Activated T-cell treated with anti-CD3 and anti-CD28 coated beads, Interleukin-2, amount 50 U/mL, for 1 hour (primary cell): ENCODE data around the gene RALGAPA1.

Experiments used
- DNase-seq: peaks from one replicate; pipeline ENCODE4 v3.0.0-alpha.2; 2020

Gene RALGAPA1

DNA sequence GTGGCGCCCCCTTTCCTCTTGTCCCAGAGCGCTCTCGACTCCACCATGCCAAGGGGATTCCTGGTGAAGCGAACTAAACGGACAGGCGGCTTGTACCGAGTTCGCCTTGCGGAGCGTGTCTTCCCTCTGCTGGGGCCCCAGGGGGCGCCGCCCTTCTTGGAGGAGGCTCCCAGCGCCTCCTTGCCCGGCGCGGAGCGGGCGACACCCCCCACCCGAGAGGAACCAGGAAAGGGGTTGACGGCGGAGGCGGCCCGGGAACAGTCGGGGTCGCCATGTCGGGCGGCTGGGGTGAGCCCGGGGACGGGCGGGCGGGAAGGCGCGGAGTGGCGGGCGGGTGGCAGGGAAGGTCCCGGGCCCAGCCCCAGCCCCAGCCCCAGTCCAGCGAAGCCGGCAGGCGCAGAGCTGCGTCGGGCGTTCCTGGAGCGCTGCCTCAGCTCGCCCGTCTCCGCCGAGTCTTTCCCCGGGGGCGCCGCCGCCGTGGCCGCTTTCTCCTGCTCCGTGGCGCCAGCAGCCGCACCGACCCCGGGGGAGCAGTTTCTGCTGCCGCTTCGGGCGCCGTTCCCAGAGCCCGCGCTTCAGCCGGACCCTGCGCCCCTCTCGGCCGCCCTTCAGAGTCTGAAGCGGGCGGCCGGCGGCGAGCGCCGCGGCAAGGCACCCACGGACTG is 274.8 kb downstream of the RALGAPA1 start:
- DNase-seq: peak; percentile 45

DNA sequence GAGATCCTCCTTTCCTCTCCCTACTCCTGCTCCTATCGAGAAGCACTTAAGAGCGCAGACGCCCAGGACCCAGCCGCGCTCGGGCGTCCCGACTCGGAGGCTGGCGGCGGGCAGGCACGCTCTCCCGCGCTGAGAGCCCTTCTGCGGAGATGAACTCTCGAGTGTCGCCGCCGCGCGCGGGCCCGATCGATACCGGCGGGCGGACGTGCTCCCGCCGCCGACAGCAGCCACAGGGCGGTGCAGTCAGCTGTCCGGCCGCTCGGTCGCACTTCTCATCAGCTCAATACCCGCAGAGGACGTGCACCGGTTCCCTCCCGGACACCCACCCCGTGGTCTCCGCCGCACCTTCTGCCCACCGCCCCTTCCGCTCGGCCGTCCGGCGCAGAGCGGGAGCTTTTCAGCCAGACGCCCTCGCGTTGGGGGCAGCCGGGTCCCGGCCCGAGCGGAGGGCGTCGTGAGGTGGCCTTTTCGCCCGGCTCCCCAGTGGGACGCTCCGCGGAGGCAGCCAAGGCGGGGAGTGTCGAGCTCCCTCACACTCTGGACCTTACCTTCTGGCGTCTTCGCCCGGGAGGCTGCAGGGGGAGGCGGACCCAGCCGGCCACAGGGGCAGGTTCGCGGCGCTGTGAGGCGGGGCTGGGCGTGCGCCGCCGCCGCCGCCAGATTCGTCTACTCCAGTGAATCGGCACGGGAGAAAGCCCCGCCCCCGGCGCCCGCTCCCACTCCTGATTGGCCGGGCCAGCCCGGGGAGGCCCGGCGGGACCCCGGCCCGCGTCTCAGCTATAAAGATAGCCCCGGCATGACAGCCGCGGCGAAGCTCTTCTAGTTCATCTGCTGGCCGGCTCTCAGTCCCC is 275.5 kb downstream of the RALGAPA1 start, which contains the start of gene INSM2:
Gene INSM2 (plus strand): TSS at position 808 of the 851 bp plus-strand sequence. CDS start 89 bp downstream, outside the sequence.
- peak; percentile 63 for DNase-seq

DNA sequence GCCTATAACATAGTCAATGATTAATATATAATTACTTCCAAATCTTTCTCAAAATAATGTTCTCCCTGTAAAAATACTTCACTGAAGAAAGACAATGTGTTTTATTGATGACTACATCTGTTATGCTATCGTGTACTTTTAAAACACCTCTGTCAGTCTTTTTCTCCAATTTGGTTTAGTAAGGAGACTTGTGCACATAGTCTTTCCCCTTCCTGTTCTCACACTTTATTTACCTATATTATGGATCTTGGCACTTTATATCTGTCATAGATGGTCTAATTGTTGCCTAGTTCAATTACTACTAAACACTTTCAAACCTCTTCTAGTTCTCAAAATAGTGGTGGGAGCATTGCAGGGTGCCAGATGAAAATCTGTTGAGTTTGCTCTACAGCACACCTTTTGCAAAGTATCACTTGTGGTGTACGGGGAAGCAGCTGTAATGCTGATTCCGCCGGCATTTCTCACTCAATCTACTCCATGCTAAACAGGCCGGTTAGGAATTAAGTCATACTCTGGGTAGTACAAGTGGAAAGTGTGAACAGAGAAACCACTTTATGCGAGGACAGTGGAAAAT is 276.2 kb downstream of the RALGAPA1 start:
- no peak for DNase-seq

DNA sequence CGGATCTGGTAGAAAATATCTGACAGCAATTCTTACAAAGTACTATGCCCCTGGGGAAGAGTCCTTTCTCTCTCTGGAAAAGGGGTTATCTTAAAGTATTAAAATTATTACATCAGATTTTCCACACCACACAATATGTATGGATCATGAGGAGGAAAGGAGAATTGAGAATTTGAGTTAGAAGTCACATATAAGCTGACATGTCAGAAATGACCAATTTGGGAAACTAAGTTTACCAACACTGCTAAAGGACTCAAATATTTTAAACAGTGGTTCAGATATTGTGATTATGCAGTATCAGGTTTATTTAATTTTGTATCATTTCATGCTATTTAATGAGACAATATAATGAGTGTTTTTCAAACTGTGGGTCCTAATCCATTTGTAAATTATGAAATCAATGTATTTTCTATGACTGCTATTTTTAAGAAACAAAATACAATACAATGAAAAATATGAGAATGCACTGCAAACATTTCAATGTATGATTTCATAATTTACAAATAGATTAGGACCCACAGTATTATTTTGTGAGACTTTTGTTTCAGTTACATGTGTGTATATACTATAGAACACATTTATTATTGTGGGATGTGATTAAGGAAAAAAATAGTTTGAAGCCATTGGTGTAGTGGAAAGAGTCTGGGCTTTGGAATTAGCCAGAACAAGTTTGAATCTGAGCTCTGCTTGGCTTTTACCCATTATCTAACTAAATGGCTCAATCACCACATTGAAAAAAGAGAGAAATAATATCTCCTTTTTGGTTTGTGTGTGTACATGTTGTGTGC is 276.9 kb downstream of the RALGAPA1 start:
- DNase-seq: no peak

DNA sequence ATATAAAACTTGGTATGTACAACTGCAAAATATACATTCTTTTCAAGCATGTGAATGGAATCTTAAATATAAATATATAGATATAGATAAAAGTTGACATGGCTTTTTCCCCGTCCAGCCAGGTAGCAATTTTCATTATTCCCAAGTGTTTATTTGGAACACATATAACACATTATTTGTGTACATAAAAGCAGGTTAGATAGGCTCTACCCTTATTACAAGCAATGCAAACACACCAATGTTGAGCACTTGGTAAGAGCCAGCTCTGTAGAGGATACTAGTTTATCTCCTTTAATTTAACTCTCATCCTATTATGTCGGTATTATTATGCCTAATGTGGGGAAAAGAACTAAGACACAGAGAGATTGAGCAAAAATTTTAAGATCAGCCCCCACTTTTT is 282.1 kb downstream of the RALGAPA1 start:
- DNase-seq: no peak

DNA sequence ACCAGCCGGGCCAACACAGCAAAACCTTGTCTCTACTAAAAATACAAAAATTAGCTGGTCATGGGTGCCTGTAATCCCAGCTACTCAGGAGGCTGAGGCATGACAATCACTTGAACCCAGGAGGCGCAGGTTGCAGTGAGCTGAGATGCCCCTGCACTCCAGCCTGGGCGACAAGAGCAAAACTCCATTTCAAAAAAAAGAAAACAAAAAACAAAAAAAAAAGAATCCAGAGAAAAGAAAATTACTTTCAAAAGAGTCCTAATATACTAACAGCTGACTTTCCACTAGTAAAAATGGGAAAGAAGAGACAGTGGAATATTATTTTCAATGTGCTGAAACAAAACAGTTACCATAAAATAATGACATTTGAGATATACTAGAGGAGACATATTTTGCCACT is 283.4 kb downstream of the RALGAPA1 start:
- no peak for DNase-seq

DNA sequence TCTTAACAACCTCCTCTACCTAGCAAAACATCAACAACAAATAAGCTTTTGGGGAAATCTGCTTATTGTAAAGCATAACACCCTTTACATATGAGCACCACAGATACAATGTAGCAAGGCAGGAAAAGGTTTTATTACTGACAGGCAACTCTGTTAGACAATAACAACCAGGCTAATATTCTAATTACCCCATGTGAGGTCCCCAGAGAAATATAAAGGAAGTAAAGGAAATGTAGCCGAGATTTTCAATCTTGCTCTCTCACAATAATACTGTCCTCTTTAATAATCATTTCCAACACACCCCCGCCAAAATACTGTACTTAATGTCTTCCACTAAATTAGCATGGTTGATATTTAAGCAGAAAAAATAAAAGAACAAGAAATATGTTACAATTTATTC is 289.1 kb downstream of the RALGAPA1 start:
- no peak for DNase-seq

DNA sequence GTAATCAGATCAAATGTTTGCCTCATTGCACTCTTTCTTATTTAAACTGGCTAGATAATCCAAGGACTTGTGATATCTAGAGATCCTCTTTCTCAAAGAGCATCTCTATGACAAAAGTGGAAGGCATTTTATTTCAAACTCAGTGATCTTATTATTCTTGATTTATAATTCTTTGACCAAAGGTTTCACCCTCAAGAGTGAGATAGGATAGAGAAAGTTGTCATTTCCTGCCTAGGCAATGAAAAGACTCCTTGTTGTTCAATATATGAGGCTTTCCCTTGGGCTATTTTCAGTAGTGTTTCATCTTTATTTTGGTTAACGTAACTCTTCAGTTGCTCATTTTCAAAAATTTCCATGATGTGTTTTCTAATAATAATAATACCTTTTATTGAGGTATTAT is 293.2 kb downstream of the RALGAPA1 start:
- DNase-seq: no peak

DNA sequence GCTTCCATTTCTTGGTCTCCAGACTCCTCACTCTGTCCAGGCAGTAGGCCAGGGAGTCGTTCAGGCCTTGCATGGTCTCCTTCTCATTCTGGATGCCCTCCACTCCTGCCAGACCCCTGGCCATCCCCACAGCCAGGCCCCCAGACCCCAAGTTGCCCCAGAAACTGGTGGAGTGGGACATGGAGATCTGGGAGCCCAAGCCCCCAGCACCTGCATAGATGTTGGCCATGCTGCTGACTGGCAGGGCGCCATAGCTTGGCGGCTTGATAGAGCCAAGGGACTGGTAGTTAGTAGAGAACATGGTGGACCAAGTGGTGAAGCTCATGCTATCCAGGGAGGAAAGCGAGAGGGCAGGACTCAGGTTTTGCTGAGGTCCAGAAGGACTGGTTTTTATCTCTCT is 296.3 kb downstream of the RALGAPA1 start:
- DNase-seq: no peak

DNA sequence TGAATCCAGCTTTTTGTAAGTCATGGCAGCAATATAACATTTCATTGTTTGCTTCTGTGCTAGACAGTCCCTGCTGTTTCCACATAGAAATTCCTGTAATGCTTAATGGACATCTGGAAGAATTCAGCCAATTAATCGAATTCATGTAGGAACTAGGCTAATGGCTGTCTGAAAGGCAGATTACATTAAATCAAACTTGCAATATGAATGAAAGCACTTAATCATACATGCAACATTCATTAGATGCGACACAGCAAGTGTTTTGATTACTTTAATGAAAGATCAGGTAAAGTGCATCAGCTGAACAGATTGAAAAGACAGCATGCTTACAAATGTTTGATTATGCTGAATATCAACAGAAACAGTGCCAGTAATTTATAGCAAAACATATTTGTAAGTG is 299.2 kb downstream of the RALGAPA1 start:
- no peak for DNase-seq

DNA sequence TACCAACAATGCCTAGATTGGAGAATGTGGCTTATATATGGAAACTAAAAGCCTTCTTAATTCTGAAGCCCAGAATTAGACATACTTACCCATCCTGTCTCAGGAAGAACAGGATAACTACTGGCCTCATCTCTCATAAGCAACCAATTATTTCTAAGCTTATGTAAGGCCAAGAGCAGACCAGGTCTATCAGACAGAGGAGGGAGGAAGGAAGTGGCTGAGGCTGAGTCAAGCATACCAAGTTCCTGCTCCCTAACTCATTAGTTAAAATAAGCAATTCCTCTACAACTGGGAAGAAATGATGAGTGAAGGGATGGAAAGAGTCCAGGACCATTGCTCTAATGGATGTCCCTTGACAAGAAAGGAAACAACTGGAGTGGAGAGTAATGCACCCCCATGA is 302.2 kb downstream of the RALGAPA1 start:
- no peak for DNase-seq

DNA sequence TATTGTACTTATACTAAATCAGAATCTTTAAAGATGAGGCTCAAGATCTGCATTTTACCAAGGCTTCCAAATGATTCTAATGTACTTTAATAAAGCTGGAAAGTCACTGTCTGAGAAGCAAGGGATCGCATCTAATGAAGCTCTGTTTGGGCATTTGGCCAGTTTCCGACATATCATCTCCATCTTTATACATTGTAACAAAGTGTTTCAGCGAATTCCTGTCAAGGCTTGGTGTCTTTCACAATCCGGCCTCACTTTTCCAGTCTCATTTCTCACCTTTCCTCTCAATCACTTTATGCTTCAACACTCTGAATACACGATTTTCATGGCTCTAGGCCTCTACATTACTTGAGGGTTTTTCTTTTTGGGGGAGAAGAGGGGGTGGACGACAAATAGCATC is 302.6 kb downstream of the RALGAPA1 start:
- DNase-seq: no peak

DNA sequence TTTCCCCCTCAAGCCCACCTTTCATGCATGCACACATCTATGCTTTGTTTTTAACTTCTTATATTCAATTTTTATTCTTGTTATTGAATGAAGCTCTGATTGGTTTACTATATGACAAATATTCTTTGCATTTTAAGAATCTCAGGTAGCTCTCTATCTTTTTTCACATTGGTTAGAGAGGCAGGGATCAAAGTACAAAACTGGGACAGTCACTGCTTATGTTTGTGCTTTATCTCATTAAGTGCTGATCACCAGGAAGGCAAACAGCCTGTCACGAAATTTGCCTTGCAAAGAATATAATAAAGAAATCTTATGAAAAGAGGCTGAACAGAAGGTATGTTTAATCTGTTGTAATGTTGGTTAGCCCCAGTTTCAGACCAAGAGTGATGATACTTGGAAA is 304.8 kb downstream of the RALGAPA1 start:
- DNase-seq: no peak

DNA sequence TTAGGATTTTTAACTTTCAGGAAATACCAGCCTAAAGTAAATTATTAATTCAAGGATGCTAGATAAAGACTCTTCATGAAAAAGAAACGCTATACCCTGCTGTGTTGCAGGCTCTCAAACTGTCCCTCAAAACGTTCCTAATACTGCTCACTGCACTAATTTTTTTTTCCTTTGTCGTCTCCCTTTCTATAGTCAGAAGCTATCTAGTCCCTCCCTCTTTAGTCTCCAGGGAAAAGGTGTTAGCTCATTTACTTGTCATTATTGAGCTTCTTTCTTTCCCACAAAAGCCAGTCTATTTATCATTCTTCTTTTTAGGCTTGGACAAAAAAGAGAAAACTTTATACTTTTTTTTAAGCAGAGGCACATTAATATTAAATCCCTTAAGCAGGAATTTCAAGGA is 305.4 kb downstream of the RALGAPA1 start:
- DNase-seq: no peak

DNA sequence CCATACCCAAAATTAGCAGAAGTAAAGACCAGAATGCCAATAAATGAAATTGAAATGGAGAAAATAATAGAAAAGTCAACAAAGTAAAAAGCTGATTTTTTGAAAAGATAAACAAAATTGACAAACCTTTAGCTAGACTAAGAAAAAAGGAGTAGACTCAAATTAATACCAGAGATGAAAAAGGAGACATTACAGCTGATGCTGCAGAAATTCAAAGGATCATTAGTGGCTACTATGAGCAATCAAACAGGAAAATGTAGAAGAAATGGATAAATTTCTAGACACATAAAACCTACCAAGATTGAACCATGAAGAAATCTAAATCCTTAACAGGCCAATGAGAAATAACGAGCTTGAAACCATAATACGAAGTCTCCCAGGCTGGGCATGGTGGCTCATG is 309.9 kb downstream of the RALGAPA1 start:
- DNase-seq: no peak

DNA sequence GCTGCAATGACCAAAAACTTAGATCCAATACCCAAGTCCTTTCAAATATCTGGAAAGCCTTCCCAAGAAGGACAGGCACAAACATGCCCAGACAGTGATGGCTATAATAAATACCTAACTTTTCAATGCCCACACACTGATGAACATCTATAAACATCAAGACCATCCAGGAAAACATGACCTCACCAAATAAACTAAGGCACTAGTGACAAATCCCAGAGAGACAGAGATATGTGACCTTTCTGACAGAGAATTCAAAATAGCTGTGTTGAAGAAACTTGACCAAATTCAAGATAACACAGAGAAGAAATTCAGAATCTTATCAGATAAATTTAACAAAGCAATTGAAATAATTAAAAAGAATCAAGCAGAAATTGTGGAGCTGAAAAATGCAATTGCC is 313.8 kb downstream of the RALGAPA1 start:
- DNase-seq: no peak

DNA sequence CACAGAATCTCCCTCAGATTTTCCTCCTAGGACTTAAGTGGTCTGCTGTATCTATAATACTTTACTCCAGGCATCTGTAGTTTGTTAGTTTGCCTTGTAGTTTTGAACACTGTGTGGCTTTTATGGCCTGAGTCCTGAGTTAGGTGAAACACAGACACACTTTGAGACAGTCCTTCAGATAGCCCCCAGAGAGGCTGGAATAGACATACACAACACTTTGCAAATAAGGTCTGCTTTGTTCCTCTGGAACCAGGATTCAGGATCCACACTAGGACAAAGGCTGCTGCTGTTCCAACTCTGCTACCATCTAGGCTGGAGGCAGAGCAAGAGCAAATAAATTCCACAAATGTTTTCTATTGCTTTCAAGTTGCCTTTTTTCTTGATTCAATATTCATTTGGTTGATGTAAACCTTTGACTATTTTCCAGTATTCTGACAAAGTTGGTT is 316.5 kb downstream of the RALGAPA1 start:
- no peak for DNase-seq
